Esophagus squamous epithelium (tissue), 5 donors: ENCODE data around the gene ADAMTS7. TPM values are rescaled to one million over a fixed set of nuclear protein-coding genes. Genes with fewer than 3 reads are reported as not detected.
A peak's percentile ranks its signal among the peaks of the same experiment; 100 is the strongest.
"Not testable (repeated sequence)": the region's sequence is repeated elsewhere in the genome, so short reads cannot be mapped to it uniquely, and the experiment has no call there.

ENCODE experiments used
- DNase-seq: peaks from one replicate; lab custom pipeline; 2025; lab: John Stamatoyannopoulos, UW
- H3K27ac ChIP-seq, 4 donors: fragments of 200-600 bp; sonication (generic); one replicate each; pipeline ENCODE4 v1.5.1; 2016 to 2019; ENCODE audit warnings: mild to moderate bottlenecking in 1 of 4
- H3K27me3 ChIP-seq, 4 donors: fragments of 200-600 bp; sonication (generic); 1 replicate in 3 of 4; 2 replicates in 1 of 4; pipeline versions ENCODE4 v1.5.1 to v1.6.0; 2017 to 2021; ENCODE audit warnings: antibody characterized with exemption in 1 of 4
- H3K36me3 ChIP-seq, 3 donors: fragments of 200-600 bp; sonication (generic); one replicate each; pipeline ENCODE4 v1.5.1; 2016 to 2019
- H3K4me1 ChIP-seq, 3 donors: fragments of 200-600 bp; sonication (generic); one replicate each; pipeline ENCODE4 v1.5.1; 2017 to 2019
- H3K4me3 ChIP-seq, 4 donors: fragments of 200-600 bp; sonication (generic); 1 replicate in 3 of 4; 2 replicates in 1 of 4; pipeline ENCODE4 v1.5.1; 2016 to 2019; ENCODE audit warnings: mild to moderate bottlenecking in 2 of 4, moderate library complexity in 1 of 4
- H3K9me3 ChIP-seq, 3 donors: fragments of 200-600 bp; sonication (generic); one replicate each; pipeline ENCODE4 v1.5.1; 2016 to 2019
- POLR2A ChIP-seq, 4 donors: fragments of 450-650 bp; IDR thresholded peaks; one replicate each; pipeline ENCODE4 v1.6.1; 2017; ENCODE audit warnings: antibody characterized with exemption in 4 of 4, mild to moderate bottlenecking in 4 of 4, moderate library complexity in 3 of 4
- WGBS, 2 donors: methylation state at CpG; one replicate each; pipeline ENCODE4 v1.1.5; 2018; 5-methylcytosine and 5-hydroxymethylcytosine counted together
- intact Hi-C: fragments of 100-400 bp; cut with DNase I; formaldehyde crosslinking; loops from one replicate; pipeline ENCODE4 v1.15.0; 2022
- total RNA-seq, 4 donors: library from RNA; depleted of rRNA; stranded (reverse); fragments of >200 nt; gene quantifications; one replicate each; pipeline ENCODE4 v1.1.0, GENCODE V29; 2016
- TF ChIP-seq, protein P1 (sequence below), 6 experiments: fragments of 450-650 bp in 4 of 6; fragments of 200-600 bp in 2 of 6; sonication (generic) in 2 of 6; IDR thresholded peaks; one replicate each; pipeline ENCODE4 v1.5.1; 2016 to 2019; ENCODE audit warnings: antibody characterized with exemption in 6 of 6, mild to moderate bottlenecking in 4 of 6, moderate library complexity in 4 of 6
- donor health status: DM: yes; HTN: yes; CAD: no.

The ADAMTS7 gene
- total RNA-seq, 4 donors from 2014 or later: 0.42 to 0.76 (median 0.56) TPM

DNA sequence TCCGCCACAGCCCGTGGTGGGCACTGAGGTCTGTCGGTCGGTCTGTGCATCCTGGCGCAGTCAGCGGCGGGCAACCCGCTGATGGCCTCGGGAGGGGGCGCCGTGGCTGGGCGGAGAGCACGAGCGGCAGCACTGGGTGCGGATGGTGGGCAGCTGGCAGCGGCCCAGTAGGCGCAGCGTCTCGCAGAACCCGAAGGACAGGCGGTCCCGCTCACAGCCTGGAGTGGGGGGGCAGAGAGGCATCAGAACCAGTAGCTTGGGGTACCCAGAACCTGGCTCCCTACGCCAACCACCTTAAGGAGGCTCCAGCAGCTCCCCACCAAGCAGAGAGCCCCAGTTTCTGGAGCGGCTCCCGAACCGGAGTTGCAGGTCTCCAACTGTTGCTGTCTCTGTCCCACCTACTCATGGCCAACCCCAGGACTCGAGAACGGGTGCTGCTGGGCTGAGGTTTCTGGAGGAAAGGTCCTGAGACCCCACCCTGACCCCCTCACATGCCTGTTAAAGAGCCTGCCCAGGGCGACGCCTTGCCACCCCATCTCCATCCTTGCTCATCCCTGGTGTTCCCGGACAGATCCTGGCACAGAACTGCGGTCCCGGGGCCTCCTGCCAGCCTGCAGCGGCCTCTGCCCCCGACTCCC lies 51.8 kb downstream of the ADAMTS7 start:
- H3K4me1 ChIP-seq: peaks cover 24 to 86% (median 24%) of the 10 kb centered on the region in 3 donors
- DNase-seq, H3K9me3 ChIP-seq, H3K36me3 ChIP-seq, H3K27me3 ChIP-seq, H3K4me3 ChIP-seq, intact Hi-C loops: not testable (repeated sequence)
- WGBS, 2 donors: 72 to 82% methylated on average over 2 to 23 of the region's 35 CpGs
- H3K27ac ChIP-seq: peak overlapping the region in 3 of 4 donors; percentile 42 to 70 (median 50)

DNA sequence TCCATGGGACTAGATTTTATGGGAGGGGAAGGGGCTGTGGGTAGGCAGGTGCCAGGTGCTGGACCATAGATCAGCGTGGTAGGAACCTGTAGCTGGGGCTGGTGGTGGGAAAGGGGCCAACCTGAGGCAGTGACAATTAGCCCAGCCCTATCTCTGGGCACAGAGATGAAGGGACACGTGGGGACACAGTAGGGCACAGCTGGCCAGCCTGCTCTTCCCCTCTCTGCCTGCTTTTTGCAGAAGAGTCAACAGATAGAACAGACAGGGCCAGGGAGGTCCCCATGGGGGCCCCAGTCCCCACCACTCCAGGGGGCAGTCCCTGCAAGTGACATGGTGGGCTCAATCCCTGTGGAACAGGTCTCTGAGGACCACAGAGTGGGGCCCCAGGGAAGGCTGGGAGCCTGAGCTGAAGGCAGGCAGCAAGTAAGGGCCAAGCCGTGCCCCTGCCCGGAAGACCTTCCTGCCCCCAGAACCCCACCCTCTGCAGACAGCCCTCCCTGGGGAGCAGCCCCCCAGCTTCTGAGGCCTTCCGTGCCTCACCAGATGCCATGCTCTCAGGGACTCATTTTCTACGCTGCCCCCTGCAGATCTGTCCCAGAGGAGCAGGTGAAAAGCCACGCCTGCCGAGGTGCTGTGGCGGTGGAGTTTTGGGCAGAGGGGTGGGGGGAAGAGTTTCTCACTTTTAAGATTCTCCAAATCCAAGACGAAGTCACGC lies 52.6 kb downstream of the ADAMTS7 start:
- 83 to 92% methylated on average over 6 of the region's 11 CpGs for WGBS, 2 donors
- H3K9me3 ChIP-seq, H3K4me3 ChIP-seq, H3K36me3 ChIP-seq, DNase-seq, H3K27ac ChIP-seq, H3K27me3 ChIP-seq, intact Hi-C loops: not testable (repeated sequence)
- H3K4me1 ChIP-seq: peaks cover 16 to 78% (median 24%) of the 10 kb centered on the region in 3 donors

DNA sequence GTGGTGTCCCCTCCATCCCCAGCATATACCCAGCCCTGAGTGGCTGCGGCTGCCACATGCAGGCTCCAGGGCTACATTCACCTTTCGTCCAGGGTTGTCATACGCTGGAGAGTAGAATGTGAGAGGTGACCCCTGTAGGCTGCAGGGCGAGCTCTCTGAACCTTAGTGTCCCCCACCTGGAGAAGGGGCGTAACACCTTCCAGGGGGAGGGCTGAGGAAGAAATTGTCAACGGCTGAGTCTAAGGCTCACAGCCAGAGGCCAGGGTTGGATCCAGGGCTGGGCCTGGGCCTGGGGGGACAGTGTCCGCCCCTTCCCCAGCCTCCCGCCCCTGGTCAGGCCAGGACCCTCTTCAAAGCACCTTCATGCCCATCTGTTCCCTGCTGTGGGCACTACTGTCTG lies 53.2 kb downstream of the ADAMTS7 start:
- H3K36me3 ChIP-seq, H3K9me3 ChIP-seq: not testable (repeated sequence)
- peaks cover 14 to 73% (median 24%) of the 10 kb centered on the region in 3 donors for H3K4me1 ChIP-seq

DNA sequence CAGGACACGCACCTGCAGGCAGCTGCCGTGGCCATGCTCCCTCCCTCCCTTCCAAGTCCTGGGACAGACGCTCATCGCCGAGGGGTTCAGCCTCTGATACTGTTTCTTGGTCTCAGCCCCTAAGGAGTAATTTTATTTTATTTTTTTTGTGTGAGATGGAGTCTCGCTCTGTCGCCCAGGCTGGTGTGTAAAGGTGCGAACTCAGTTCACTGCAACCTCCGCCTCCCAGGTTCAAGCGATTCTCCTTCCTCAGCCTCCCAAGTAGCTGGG lies 53.7 kb downstream of the ADAMTS7 start:
- no peaks in the 10 kb centered on the region for H3K9me3 ChIP-seq
- no peaks in the 10 kb centered on the region for H3K27me3 ChIP-seq
- peak overlapping the region; percentile 61 to 85 (median 68) for H3K27ac ChIP-seq
- H3K36me3 ChIP-seq: no peaks in the 10 kb centered on the region
- intact Hi-C loops: no loop called here
- 93% methylated on average over 10 of the region's 10 CpGs for whole genome bisulfite sequencing, 2 donors
- DNase-seq: no peak
- peaks cover 14 to 73% (median 24%) of the 10 kb centered on the region in 3 donors for H3K4me1 ChIP-seq
- no peak overlapping the region for H3K4me3 ChIP-seq
- TF ChIP-seq, protein P1, sequence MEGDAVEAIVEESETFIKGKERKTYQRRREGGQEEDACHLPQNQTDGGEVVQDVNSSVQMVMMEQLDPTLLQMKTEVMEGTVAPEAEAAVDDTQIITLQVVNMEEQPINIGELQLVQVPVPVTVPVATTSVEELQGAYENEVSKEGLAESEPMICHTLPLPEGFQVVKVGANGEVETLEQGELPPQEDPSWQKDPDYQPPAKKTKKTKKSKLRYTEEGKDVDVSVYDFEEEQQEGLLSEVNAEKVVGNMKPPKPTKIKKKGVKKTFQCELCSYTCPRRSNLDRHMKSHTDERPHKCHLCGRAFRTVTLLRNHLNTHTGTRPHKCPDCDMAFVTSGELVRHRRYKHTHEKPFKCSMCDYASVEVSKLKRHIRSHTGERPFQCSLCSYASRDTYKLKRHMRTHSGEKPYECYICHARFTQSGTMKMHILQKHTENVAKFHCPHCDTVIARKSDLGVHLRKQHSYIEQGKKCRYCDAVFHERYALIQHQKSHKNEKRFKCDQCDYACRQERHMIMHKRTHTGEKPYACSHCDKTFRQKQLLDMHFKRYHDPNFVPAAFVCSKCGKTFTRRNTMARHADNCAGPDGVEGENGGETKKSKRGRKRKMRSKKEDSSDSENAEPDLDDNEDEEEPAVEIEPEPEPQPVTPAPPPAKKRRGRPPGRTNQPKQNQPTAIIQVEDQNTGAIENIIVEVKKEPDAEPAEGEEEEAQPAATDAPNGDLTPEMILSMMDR (IDR thresholded peaks at IDR 0.05): no peak
- TF ChIP-seq POLR2A (IDR thresholded peaks at IDR 0.05): no peak

More for the DNA sequence above, 53.2 kb downstream of the ADAMTS7 start:
- H3K4me3 ChIP-seq, DNase-seq, H3K27me3 ChIP-seq, intact Hi-C loops, H3K27ac ChIP-seq: not testable (repeated sequence)
- WGBS, 2 donors: 100% methylated on average over 1 of the region's 8 CpGs

DNA sequence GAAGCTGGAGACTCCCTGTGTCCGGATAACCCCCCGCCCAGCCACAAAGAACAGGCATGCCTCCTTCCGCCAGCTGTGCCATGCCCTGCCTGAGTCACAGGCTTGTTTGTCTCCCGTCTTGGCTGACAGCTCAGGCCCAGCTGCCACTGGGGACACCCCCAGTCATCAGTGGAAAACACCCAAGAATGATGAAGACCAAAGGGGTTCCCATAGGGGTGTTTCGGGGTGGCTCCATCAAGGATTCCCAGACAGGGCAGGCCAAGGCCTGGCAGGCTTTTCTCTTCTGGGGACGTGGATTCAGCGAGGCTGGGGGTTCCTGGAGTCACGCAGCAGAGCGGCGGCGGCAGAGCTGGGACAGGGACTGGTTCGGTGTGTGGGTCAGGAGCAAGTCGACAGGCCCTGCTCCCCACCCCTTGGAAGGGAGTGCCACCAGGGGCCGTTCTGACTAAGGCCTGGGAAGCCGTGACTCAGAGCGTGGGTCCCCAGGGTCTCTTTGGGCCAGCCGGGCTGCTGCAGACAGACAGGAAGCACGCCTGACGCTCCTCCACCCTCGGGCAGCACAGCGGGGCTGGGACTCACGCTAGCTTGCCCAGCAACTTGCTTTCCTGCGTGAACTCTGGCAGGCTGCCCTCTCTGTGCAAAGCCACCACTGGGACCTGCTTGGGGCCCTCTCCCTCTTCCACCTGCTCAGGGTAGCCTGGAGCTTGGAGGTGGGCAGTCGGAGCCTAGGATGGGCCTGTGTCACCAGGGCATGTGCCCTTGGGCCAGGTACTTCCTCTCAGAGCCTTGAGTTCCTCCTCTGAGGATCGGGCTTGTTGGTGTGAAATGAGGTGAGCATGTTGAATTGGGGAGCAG lies 54.3 kb downstream of the ADAMTS7 start:
- intact Hi-C loops, H3K9me3 ChIP-seq, DNase-seq, H3K36me3 ChIP-seq, H3K27me3 ChIP-seq: not testable (repeated sequence)
- 22 to 70% methylated on average over 2 to 9 of the region's 25 CpGs for WGBS, 2 donors
- peak overlapping the region; percentile 61 to 85 (median 68) for H3K27ac ChIP-seq
- H3K4me1 ChIP-seq: peaks cover 14 to 67% (median 24%) of the 10 kb centered on the region in 3 donors
- H3K4me3 ChIP-seq: peak overlapping the region in 3 of 4 donors; percentile 9 to 32 (median 13)

DNA sequence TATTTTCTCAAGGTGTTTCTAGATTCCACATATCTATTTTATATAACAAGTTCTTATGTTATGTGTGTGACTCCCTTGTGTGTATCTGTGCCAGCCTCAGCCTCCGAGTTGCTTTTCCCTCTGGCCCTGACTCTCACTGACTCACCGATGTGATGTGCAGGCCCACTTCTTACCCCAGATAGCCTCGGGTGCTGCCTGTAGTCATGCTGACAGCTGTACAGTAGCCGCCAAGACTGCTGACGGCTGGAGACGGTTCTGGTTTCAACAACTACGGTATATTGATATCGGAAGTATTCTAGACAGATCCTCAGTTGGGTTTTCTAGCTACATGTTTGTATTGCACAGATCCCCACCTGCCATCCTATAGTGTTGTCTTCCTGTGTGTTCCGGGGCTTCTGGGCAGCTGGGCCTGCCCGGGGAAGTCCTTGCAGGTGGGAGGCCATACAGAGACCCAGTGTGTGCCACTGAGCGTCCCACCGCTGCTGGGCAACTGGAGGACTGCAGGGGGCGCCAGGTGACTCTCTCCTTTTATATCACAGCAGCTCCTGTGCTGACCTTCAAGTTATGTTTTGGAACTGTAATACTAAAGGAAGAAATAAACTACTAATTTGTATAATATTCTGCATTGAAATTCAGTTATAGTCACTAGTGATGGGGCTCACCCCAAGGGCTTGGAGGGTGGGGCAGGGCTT lies 55.2 kb downstream of the ADAMTS7 start:
- WGBS, 2 donors: 23 to 37% methylated on average over 7 of the region's 13 CpGs
- H3K27me3 ChIP-seq, H3K4me3 ChIP-seq, H3K9me3 ChIP-seq, DNase-seq, H3K36me3 ChIP-seq, intact Hi-C loops: not testable (repeated sequence)
- H3K27ac ChIP-seq: peak overlapping the region in 2 of 4 donors; percentile 48 to 63
- peaks cover 9 to 60% (median 24%) of the 10 kb centered on the region in 3 donors for H3K4me1 ChIP-seq
- TF ChIP-seq, protein P1 (IDR thresholded peaks at IDR 0.05): peak in 4 of 6 experiments; percentile 27 to 39 (median 34)

DNA sequence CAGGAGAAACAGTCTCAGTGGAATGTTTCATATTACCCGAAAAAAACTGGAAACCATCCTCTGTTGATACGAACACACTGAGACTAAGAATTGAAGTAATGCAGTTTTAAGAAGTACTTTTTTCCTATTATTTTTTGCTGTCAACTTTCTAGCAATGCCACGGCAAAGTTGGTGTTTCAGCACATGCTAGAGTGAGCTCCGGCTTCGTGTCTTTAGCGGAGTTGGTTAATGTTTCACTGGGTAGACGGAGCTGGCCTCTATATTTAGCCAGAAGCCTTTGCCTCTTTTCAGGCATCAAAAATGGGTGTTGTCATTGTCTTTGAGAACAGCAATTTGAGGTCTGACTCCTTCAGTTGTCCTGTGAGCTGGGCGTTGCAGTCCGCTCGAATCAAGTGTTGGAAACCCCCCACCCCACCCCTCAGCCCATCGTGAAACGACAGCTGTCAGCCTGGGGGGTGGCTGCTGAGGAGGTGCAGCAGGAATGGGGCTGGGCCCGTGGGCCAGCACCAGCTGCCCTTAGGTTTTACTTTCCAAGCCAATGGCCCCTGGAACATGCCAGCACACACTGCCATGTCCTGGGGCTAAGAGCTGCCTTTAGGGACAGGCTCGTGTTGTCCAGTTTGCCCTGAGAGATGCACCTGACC lies 56.5 kb downstream of the ADAMTS7 start:
- DNase-seq, intact Hi-C loops, H3K36me3 ChIP-seq, H3K27ac ChIP-seq, H3K9me3 ChIP-seq, H3K4me3 ChIP-seq, H3K27me3 ChIP-seq: not testable (repeated sequence)
- WGBS, 2 donors: 83 to 84% methylated on average over 7 to 10 of the region's 14 CpGs
- peaks cover 9 to 60% (median 20%) of the 10 kb centered on the region in 3 donors for H3K4me1 ChIP-seq

DNA sequence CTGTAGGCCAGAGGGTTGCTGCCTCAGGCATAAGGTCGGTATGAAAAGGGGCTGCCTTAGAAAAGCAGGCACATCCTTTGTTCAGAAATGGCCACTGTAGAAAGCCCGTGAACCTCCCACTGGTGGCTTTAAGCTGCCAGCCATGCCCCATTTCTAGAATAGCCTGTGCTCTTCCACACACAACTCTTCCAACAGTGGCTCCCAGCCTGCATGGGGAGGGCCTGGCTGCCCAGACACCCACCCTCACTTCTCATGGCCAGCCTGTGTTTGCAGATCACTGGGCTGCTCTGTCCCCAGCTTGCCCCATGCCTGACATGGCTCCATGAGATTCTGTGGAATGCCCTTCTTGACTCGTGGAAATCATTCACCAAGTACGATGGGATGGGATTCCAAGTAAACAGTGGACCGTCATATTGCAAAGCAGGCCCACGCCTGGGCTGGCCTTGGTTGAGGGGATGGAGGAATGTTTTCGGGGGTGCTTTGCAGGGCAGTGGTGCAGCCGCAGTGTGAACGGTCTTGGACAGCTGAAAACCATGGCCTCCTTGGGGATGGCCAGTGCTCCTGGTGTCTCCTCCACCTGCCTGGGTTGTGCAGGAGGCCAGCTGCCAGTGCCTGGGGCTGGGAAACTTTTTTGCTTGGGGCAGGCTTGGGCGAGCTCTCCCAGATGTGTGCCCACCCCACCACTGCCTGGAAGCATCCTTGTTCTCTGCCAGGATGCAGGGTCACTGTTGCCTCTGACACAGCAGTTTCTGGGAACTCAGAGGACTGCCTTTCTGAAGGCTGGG lies 57.3 kb downstream of the ADAMTS7 start:
- WGBS, 2 donors: 64% methylated on average over 3 of the region's 10 CpGs; no CpG with 5 or more reads in 1 of the 2 donors
- intact Hi-C loops, H3K4me3 ChIP-seq, H3K9me3 ChIP-seq, H3K27ac ChIP-seq, H3K36me3 ChIP-seq, H3K27me3 ChIP-seq, DNase-seq: not testable (repeated sequence)
- H3K4me1 ChIP-seq: peaks cover 9 to 52% (median 15%) of the 10 kb centered on the region in 3 donors

DNA sequence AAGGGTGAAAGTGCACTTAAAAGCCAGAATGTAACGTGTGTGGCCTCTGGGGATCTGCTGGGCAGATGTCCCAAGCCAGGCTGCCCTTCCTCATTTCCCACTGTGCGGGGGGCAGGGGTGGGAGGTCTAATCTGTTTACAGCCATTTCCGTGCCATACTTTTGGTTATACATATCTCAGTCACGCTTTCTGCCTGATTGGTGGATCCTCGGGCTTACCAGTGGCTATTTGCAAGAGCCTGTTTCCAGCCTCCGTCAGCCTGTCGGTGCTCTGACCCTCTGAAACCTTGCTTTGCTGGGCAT lies 58.0 kb downstream of the ADAMTS7 start:
- H3K36me3 ChIP-seq, DNase-seq, H3K27ac ChIP-seq, intact Hi-C loops, H3K27me3 ChIP-seq, H3K9me3 ChIP-seq, H3K4me3 ChIP-seq: not testable (repeated sequence)
- H3K4me1 ChIP-seq: peaks cover 9 to 46% (median 15%) of the 10 kb centered on the region in 3 donors
- WGBS, 2 donors: 76 to 83% methylated on average over 5 to 7 of the region's 7 CpGs
